Ascending aorta (tissue), 2 donors: ENCODE data around the gene PPARGC1A. TPM values are rescaled to one million over a fixed set of nuclear protein-coding genes. Genes with fewer than 3 reads are reported as not detected.

ENCODE experiments used
- DNase-seq, 2 donors: peaks; one replicate each; pipeline ENCODE4 v3.0.0-alpha.2; 2019; ENCODE audit warnings: low spot score in 2 of 2
- H3K27ac ChIP-seq, 2 donors: fragments of 200-600 bp; sonication (generic); one replicate each; pipeline ENCODE4 v1.5.1; 2016 to 2017; ENCODE audit warnings: mild to moderate bottlenecking in 1 of 2
- H3K27me3 ChIP-seq: fragments of 200-600 bp; sonication (generic); one replicate; pipeline ENCODE4 v1.5.1; 2017
- H3K36me3 ChIP-seq, 2 donors: fragments of 200-600 bp; sonication (generic); one replicate each; pipeline ENCODE4 v1.5.1; 2016
- H3K4me1 ChIP-seq, 2 donors: fragments of 200-600 bp; sonication (generic); one replicate each; pipeline ENCODE4 v1.5.1; 2016 to 2017; ENCODE audit warnings: mild to moderate bottlenecking in 1 of 2
- H3K4me3 ChIP-seq, 2 donors: fragments of 200-600 bp; sonication (generic); one replicate each; pipeline ENCODE4 v1.5.1; 2016 to 2017; ENCODE audit warnings: mild to moderate bottlenecking in 1 of 2
- H3K9me3 ChIP-seq, 2 donors: fragments of 200-600 bp; sonication (generic); one replicate each; pipeline ENCODE4 v1.5.1; 2016
- CTCF ChIP-seq, 3 experiments: fragments of 200-600 bp in 2 of 3; fragments of 450-650 bp in 1 of 3; sonication (generic) in 2 of 3; IDR thresholded peaks; one replicate each; pipeline ENCODE4 v1.5.1; 2016 to 2019; ENCODE audit warnings: antibody characterized with exemption in 3 of 3, mild to moderate bottlenecking in 1 of 3, moderate library complexity in 1 of 3
- intact Hi-C: fragments of 100-400 bp; cut with DNase I; formaldehyde crosslinking; loops from one replicate; pipeline ENCODE4 v1.15.1; 2023
- total RNA-seq: library from RNA; depleted of rRNA; stranded (reverse); fragments of >200 nt; gene quantifications from one replicate; pipeline ENCODE4 v1.1.0, GENCODE V29; 2016

Gene PPARGC1A
- total RNA-seq, 1 donor from 2014 or later: 1.7 TPM

GRCh38 chr4:23875317-23875716, 14.5 kb downstream of the PPARGC1A start:
- no peak overlapping the region for H3K4me3 ChIP-seq
- H3K4me1 ChIP-seq: no peaks in the 10 kb centered on the region
- no peak for TF ChIP-seq CTCF (IDR thresholded peaks at IDR 0.05)
- no peaks in the 10 kb centered on the region for H3K36me3 ChIP-seq
- no peak overlapping the region for H3K27ac ChIP-seq
- DNase-seq: no peak
- no peaks in the 10 kb centered on the region for H3K27me3 ChIP-seq
- intact Hi-C loops: no loop called here
- no peaks in the 10 kb centered on the region for H3K9me3 ChIP-seq

GRCh38 chr4:23874536-23874901, 15.3 kb downstream of the PPARGC1A start:
- TF ChIP-seq CTCF (IDR thresholded peaks at IDR 0.05): no peak
- Histone ChIP-seq H3K27ac (no peak overlapping the region), H3K4me1 (no peaks in the 10 kb centered on the region), H3K9me3 (no peaks in the 10 kb centered on the region), H3K4me3 (no peak overlapping the region), H3K27me3 (no peaks in the 10 kb centered on the region), H3K36me3 (no peaks in the 10 kb centered on the region)
- intact Hi-C loops: no loop called here
- no peak for DNase-seq

- no peak overlapping the region for H3K27ac ChIP-seq
- no peaks in the 10 kb centered on the region for H3K4me1 ChIP-seq
- intact Hi-C loops: no loop called here
- no peak for DNase-seq
- no peak for TF ChIP-seq CTCF (IDR thresholded peaks at IDR 0.05)
- H3K9me3 ChIP-seq: no peaks in the 10 kb centered on the region
- H3K4me3 ChIP-seq: no peak overlapping the region
- H3K36me3 ChIP-seq: no peaks in the 10 kb centered on the region
- H3K27me3 ChIP-seq: no peaks in the 10 kb centered on the region
Observed at GRCh38 chr4:23873717-23874535, 15.9 kb downstream of the PPARGC1A start.

- Histone ChIP-seq H3K27ac (no peak overlapping the region), H3K4me3 (no peak overlapping the region), H3K27me3 (no peaks in the 10 kb centered on the region), H3K36me3 (no peaks in the 10 kb centered on the region), H3K9me3 (no peaks in the 10 kb centered on the region), H3K4me1 (no peaks in the 10 kb centered on the region)
- no peak for TF ChIP-seq CTCF (IDR thresholded peaks at IDR 0.05)
- no peak for DNase-seq
- intact Hi-C loops: no loop called here
Observed at GRCh38 chr4:23871426-23871825, 18.4 kb downstream of the PPARGC1A start.

GRCh38 chr4:23866450-23867075, 23.3 kb downstream of the PPARGC1A start:
- no peak for DNase-seq
- Histone ChIP-seq H3K4me3 (no peak overlapping the region), H3K9me3 (no peaks in the 10 kb centered on the region), H3K36me3 (no peaks in the 10 kb centered on the region), H3K27ac (no peak overlapping the region), H3K27me3 (no peaks in the 10 kb centered on the region), H3K4me1 (no peaks in the 10 kb centered on the region)
- TF ChIP-seq CTCF (IDR thresholded peaks at IDR 0.05): no peak
- intact Hi-C loops: no loop called here
